Activated T-cell treated with anti-CD3 and anti-CD28 coated beads for 4 hours (primary cell): ENCODE data around the gene PLEKHH1.
"Not testable (repeated sequence)": the region's sequence is repeated elsewhere in the genome, so short reads cannot be mapped to it uniquely, and the experiment has no call there.

Source experiments
- DNase-seq: peaks from one replicate; pipeline ENCODE4 v3.0.0-alpha.2; 2020

PLEKHH1 gene

GRCh38 chr14:67584978-67585377, 51.9 kb downstream of the PLEKHH1 start:
- DNase-seq: no peak

GRCh38 chr14:67586369-67586768, 53.3 kb downstream of the PLEKHH1 start:
- DNase-seq: no peak

GRCh38 chr14:67589204-67589770, 56.2 kb downstream of the PLEKHH1 start:
- DNase-seq: no peak

GRCh38 chr14:67593650-67594049, 60.6 kb downstream of the PLEKHH1 start:
- not testable (repeated sequence) for DNase-seq

- no peak for DNase-seq
Observed at GRCh38 chr14:67595392-67595791, 62.3 kb downstream of the PLEKHH1 start.

GRCh38 chr14:67599698-67600561, 66.8 kb downstream of the PLEKHH1 start, which contains the start of gene PIGH:
PIGH (minus strand) TSS chr14:67600268; CDS start chr14:67600203, 65 bp downstream.
- peak; percentile 93 for DNase-seq

- not testable (repeated sequence) for DNase-seq
Observed at GRCh38 chr14:67600562-67600974, 67.5 kb downstream of the PLEKHH1 start.

- DNase-seq: no peak
Observed at GRCh38 chr14:67602076-67602475, 69.0 kb downstream of the PLEKHH1 start.

GRCh38 chr14:67602995-67603545, 70.0 kb downstream of the PLEKHH1 start:
- DNase-seq: no peak

- DNase-seq: no peak
Observed at GRCh38 chr14:67607646-67608045, 74.6 kb downstream of the PLEKHH1 start.

- DNase-seq: no peak
Observed at GRCh38 chr14:67609642-67610310, 76.7 kb downstream of the PLEKHH1 start.

GRCh38 chr14:67610491-67610890, 77.4 kb downstream of the PLEKHH1 start:
- no peak for DNase-seq

- no peak for DNase-seq
Observed at GRCh38 chr14:67618617-67619063, 85.5 kb downstream of the PLEKHH1 start.

GRCh38 chr14:67619446-67620216, 86.5 kb downstream of the PLEKHH1 start, which contains the start of gene ARG2:
ARG2 (plus strand) TSS chr14:67619920; CDS start chr14:67619978, 58 bp downstream.
- DNase-seq: peak; percentile 96

GRCh38 chr14:67620217-67620785, 87.2 kb downstream of the PLEKHH1 start:
- no peak for DNase-seq

- DNase-seq: no peak
Observed at GRCh38 chr14:67622675-67623074, 89.6 kb downstream of the PLEKHH1 start.

GRCh38 chr14:67623114-67623513, 90.0 kb downstream of the PLEKHH1 start:
- DNase-seq: no peak

GRCh38 chr14:67626131-67626530, 93.0 kb downstream of the PLEKHH1 start:
- not testable (repeated sequence) for DNase-seq

- DNase-seq: no peak
Observed at GRCh38 chr14:67627519-67627918, 94.4 kb downstream of the PLEKHH1 start.

GRCh38 chr14:67630186-67630585, 97.1 kb downstream of the PLEKHH1 start:
- no peak for DNase-seq

- no peak for DNase-seq
Observed at GRCh38 chr14:67630938-67631337, 97.8 kb downstream of the PLEKHH1 start.
